NB4 (cell line): ENCODE measurements around the gene CNTD1.
A peak's percentile ranks its signal among the peaks of the same experiment; 100 is the strongest.

Experiments used
- DNase-seq: peaks from one replicate; pipeline ENCODE4 v3.0.0; 2010; ENCODE audit warnings: low read depth
- H3K4me3 ChIP-seq: one replicate; pipeline ENCODE4 v1.5.1; 2011; ENCODE audit warnings: mild to moderate bottlenecking, low read depth, low read length, moderate library complexity
- MYC ChIP-seq: IDR thresholded peaks from 2 replicates; pipeline ENCODE4 v1.6.1; 2011; ENCODE audit warnings: low read depth, low read length
- POLR2A ChIP-seq: IDR thresholded peaks from 2 replicates; pipeline ENCODE4 v1.6.1; 2011; ENCODE audit warnings: mild to moderate bottlenecking; ENCODE audit not compliant: insufficient read length; ENCODE audit errors: extremely low read depth
- TF ChIP-seq, protein P1 (sequence below): IDR thresholded peaks from one replicate; pipeline ENCODE4 v1.5.1; 2012; ENCODE audit warnings: low read depth, low read length
- TF ChIP-seq, protein P2 (sequence below): IDR thresholded peaks from 2 replicates; pipeline ENCODE4 v1.6.1; 2011; ENCODE audit warnings: low read depth, low read length

CNTD1 gene, protein sequence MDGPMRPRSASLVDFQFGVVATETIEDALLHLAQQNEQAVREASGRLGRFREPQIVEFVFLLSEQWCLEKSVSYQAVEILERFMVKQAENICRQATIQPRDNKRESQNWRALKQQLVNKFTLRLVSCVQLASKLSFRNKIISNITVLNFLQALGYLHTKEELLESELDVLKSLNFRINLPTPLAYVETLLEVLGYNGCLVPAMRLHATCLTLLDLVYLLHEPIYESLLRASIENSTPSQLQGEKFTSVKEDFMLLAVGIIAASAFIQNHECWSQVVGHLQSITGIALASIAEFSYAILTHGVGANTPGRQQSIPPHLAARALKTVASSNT

DNA sequence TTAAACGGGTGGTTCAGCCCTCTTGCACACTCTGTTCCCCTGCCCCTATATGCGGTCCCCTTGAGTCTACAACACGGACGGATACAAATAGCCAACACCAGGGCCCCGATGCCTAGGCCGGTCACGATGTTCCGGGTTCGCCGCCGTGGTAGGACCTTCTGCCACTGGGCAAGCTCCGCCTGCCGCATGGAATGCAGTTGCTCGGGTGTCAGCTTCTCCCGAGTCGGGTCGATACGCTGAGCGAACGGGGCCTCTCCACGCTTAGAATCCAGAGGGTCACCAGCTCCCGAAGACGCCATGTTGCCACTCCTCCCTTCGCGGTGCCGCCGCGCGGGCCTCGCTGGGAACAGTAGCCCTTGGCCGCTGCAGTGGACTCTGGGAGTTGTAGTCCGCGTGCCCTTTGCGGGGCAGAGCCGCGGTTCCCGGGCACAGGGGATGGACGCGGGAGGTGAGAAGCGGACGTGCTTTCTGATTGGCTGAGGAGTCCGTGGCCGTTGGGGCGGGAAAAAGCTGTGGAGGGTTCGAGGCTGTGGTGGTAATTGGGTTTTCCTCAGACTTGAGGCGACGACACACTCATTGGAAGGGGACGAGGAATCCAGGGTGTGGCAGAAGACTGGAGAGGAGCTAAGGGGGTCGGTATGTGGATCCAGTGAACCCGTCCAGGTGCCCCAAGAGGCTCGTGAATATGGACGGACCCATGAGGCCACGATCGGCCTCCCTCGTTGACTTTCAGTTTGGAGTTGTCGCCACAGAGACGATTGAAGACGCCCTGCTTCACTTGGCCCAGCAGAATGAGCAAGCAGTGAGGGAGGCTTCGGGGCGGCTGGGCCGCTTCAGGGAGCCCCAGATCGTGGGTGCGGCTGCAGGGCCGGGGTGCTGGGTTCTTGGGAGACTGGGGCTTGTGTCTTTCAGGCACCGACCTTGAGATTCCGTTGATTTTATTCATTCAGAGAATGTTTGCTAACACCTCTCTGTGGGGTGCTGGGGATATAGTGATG is at the start of gene CNTD1, which contains the start of gene COA3:
Gene CNTD1, plus strand, starts transcription at position 479 of the 998 bp plus-strand sequence. Its CDS starts 207 bp downstream, at position 686.
Gene COA3, minus strand, starts transcription at position 322 of the 998 bp plus-strand sequence. Its CDS starts 23 bp downstream, at position 299.
- TF ChIP-seq POLR2A = peak; percentile 67
- TF ChIP-seq, protein P1, sequence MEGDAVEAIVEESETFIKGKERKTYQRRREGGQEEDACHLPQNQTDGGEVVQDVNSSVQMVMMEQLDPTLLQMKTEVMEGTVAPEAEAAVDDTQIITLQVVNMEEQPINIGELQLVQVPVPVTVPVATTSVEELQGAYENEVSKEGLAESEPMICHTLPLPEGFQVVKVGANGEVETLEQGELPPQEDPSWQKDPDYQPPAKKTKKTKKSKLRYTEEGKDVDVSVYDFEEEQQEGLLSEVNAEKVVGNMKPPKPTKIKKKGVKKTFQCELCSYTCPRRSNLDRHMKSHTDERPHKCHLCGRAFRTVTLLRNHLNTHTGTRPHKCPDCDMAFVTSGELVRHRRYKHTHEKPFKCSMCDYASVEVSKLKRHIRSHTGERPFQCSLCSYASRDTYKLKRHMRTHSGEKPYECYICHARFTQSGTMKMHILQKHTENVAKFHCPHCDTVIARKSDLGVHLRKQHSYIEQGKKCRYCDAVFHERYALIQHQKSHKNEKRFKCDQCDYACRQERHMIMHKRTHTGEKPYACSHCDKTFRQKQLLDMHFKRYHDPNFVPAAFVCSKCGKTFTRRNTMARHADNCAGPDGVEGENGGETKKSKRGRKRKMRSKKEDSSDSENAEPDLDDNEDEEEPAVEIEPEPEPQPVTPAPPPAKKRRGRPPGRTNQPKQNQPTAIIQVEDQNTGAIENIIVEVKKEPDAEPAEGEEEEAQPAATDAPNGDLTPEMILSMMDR = no peak
- TF ChIP-seq MYC = peak; percentile 71
- TF ChIP-seq, protein P2, sequence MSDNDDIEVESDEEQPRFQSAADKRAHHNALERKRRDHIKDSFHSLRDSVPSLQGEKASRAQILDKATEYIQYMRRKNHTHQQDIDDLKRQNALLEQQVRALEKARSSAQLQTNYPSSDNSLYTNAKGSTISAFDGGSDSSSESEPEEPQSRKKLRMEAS = peak; percentile 50
- peak within 1 kb of the TSS; percentile 86 for H3K4me3 ChIP-seq

DNA sequence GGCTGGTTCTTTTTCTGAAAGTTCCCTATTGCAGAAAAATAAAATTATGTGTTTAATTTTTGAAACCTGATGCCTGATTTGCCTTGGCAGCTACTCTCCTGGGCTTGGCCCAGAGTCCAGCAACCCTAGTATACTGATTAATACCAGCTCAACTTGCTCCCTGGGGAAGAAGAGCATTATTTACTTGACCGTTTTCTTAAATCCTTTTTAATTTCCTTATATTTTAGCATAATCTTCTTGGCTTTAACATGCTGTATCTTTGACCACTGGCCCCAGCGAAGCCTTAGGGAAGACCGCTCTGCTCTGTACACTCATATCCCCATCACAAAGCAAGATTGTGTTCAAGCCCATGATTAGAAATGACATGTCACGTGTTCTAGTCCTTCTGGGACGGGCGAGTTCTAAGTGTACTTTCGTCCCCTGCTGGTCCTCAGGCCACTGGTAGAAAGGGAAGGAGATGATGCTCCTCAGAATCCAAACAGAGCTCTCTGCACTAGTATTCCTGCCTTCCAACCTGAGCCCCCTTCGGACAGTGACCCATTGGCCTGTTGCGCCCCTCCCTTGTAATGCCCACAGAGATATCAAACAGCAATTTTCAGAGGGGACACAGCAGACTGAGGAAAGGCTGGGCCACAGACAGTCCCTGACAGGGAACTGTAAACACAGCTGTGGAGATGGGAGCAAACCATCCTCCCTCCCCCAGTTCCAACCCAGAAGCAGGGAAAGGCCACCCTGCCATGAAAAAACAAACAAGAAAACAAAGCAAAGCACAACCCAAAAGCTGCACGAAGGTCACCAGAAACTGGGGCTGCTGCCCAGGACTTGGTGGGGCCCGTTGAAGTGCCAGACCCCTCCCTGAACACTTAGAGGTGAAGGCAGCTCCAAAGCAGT is 49.5 kb upstream of the CNTD1 start:
- TF ChIP-seq POLR2A (no peak), MYC (no peak)
- TF ChIP-seq, protein P2 = no peak
- TF ChIP-seq, protein P1 = no peak
- no peak overlapping the region for H3K4me3 ChIP-seq
- DNase-seq = no peak

More for the DNA sequence above, at the start of gene CNTD1, which contains the start of gene COA3:
- peak; percentile 88 for DNase-seq

DNA sequence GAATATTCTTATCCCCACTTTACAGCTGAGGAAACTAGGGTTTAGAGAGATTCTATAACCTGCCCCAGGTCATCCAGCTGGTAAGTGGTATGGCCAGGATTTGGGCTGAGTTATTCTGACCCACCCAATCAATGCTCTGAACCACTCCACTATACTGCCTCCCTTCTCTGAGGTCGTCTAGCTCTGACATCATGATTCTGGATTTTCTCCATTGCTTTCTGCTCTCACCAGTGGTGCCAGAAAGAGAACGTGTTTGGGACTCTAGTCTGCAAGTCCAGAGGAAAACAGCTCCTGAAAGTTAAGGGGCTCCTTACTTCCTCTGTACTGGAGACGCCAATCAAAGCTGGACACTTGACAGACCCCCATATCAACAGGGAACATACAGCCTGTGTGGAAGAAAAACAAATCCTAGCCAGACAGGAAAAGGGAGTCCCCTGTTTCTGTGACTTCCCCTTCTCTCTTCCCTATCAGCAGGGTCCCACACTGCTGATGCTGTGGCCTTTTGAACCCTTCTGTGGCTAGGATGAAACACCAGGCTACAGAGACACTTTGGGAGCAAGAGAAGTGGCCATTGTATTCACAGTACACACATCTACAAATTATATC is 47.8 kb upstream of the CNTD1 start:
- DNase-seq = peak; percentile 57
- TF ChIP-seq POLR2A (no peak), MYC (no peak)
- TF ChIP-seq, protein P2 = no peak
- TF ChIP-seq, protein P1 = no peak
- H3K4me3 ChIP-seq = no peak overlapping the region

DNA sequence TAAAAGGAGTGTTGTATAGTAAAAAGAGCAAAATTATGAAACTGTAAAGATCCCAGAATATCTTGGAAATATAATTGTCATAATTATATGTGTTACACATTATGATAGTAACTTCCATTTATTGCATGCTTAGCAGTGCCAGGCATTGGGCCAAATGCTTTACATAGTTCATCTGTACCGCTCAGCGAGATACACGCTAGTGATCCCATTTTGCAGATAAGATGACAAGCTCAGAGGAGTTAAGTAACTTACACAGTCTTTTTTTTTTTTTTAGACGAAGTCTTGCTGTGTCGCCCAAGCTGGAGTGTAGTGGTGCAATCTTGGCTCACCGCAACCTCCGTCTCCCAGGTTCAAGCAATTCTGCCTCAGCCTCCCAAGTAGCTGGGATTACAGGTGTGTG is 47.0 kb upstream of the CNTD1 start:
- no peak for DNase-seq
- H3K4me3 ChIP-seq = no peak overlapping the region
- no peak for TF ChIP-seq POLR2A

DNA sequence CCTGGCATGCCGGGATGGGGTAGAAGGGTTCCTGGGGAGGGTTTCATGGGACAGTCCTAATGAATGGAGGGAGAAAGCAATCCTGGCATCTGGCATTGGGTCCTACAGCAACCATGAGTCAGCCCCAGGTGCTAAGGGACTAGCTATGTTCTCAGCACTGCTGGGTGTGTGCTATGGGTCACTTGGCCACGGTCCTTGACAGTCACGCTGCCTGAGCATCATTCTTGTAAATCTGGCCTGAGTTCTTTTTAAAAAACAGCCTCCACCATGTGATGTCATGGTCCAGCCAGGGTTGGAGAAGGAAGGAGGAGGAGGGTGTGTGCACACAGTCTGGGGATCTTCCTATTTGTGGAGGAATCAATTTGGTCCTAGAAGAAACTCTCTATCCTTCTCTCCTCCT is 43.9 kb upstream of the CNTD1 start:
- DNase-seq = no peak
- TF ChIP-seq, protein P2 = no peak
- TF ChIP-seq MYC = no peak
- TF ChIP-seq POLR2A = no peak
- TF ChIP-seq, protein P1 = no peak
- H3K4me3 ChIP-seq = no peak overlapping the region
